ENCODE results near the gene MLF1. TPM values are rescaled to one million over a fixed set of nuclear protein-coding genes. Genes with fewer than 3 reads are reported as not detected.

Gene MLF1
- polyA plus RNA-seq, 3 donors = 0.17 to 0.43 (median 0.41) TPM

DNA sequence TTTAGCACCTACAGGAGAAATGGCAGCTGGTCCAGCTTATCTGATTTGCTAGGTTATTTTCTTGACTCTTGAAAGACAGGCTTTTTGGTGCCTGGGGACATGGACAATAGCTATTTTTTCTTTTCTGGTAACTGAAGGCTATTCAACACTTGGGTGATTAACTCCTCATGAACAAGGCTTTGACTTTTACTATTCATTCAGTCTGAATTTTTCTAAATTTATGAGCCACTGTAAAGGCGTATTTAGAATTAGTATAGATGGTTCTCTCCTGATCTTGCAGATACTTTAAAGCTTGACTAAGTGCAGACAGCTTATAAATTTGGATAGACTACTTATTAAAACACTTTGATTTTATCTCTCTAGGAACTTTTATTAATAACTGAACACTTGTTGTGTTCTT lies 54.9 kb downstream of the MLF1 start:
- no peaks in the 10 kb centered on the region for H3K79me2 ChIP-seq (ENCODE audit: insufficient read depth, low read length)
- no peak overlapping the region for H3K4me3 ChIP-seq (replicated peaks in 1 of 3; ENCODE audit: low read depth in 2 of 3, low read length in 3 of 3)
- no peak overlapping the region for H3K27ac ChIP-seq (ENCODE audit: low read depth in 1 of 2, low read length in 2 of 2)
- H3K4me1 ChIP-seq (ENCODE audit: control insufficient read depth in 1 of 2, insufficient read depth in 2 of 2, low read length in 2 of 2) = no peaks in the 10 kb centered on the region
- H2AFZ ChIP-seq (ENCODE audit: insufficient read depth, low read depth, low read length, poor library complexity, severe bottlenecking) = no peak overlapping the region
- Mint-ChIP-seq H3K27ac (no peak overlapping the region), H3K4me3 (no peak overlapping the region), H3K9me3 (peaks cover 7 to 24% (median 13%) of the 10 kb centered on the region in 7 donors), H3K4me1 (no peaks in the 10 kb centered on the region), H3K27me3 (ENCODE audit: low read depth in 3 of 3) (peaks cover 0 to 3% (median 2%) of the 10 kb centered on the region in 3 donors), H3K36me3 (no peaks in the 10 kb centered on the region)
- no CpG with 5 or more reads among the region's 1 CpG for WGBS (ENCODE audit: insufficient coverage)
- H3K9me3 ChIP-seq (replicated peaks in 1 of 2; ENCODE audit: control insufficient read depth in 1 of 2, insufficient read depth in 1 of 2, low read length in 2 of 2) = peaks cover 8 to 9% of the 10 kb centered on the region in 2 donors
- DNase-seq = no peak
- no peaks in the 10 kb centered on the region for H3K36me3 ChIP-seq (replicated peaks in 1 of 2; ENCODE audit: control insufficient read depth in 1 of 2, insufficient read depth in 2 of 2, low read length in 2 of 2)
- TF ChIP-seq, protein P1, sequence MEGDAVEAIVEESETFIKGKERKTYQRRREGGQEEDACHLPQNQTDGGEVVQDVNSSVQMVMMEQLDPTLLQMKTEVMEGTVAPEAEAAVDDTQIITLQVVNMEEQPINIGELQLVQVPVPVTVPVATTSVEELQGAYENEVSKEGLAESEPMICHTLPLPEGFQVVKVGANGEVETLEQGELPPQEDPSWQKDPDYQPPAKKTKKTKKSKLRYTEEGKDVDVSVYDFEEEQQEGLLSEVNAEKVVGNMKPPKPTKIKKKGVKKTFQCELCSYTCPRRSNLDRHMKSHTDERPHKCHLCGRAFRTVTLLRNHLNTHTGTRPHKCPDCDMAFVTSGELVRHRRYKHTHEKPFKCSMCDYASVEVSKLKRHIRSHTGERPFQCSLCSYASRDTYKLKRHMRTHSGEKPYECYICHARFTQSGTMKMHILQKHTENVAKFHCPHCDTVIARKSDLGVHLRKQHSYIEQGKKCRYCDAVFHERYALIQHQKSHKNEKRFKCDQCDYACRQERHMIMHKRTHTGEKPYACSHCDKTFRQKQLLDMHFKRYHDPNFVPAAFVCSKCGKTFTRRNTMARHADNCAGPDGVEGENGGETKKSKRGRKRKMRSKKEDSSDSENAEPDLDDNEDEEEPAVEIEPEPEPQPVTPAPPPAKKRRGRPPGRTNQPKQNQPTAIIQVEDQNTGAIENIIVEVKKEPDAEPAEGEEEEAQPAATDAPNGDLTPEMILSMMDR (IDR thresholded peaks at IDR 0.05) = no peak
- no peaks in the 10 kb centered on the region for H3K27me3 ChIP-seq (ENCODE audit: control insufficient read depth in 2 of 2, insufficient read depth in 2 of 2, low read length in 2 of 2)
- H4K20me1 ChIP-seq (ENCODE audit: insufficient read depth, low read length) = no peaks in the 10 kb centered on the region
- no peak overlapping the region for H3K4me2 ChIP-seq (replicated peaks; ENCODE audit: extremely low read depth, low read length, poor library complexity, severe bottlenecking)
- intact Hi-C loops (cut with micrococcal nuclease) = no loop called here
- H3K9ac ChIP-seq (ENCODE audit: insufficient read depth, low read length, poor library complexity, severe bottlenecking) = no peak overlapping the region

DNA sequence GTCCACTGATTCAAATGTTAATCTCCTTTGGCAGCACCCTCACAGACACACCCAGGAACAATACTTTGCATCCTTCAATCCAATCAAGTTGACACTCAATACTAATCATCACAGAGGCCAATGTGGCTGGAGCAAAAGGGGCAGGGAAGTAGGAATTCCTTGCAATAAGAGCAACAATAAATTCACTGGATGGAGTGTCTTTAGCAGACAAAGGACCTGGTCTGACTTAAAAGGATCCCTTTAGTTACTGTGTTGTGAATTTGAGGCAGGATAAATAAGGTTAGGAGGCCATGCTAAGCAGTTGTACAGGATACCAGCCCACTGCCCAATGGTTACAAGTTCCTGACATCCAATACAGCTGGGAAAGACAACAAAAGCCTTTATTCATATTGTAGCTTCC lies 61.0 kb downstream of the MLF1 start:
- Histone ChIP-seq H3K27ac (ENCODE audit: low read depth in 1 of 2, low read length in 2 of 2) (no peak overlapping the region), H3K4me1 (ENCODE audit: control insufficient read depth in 1 of 2, insufficient read depth in 2 of 2, low read length in 2 of 2) (no peaks in the 10 kb centered on the region), H3K27me3 (ENCODE audit: control insufficient read depth in 2 of 2, insufficient read depth in 2 of 2, low read length in 2 of 2) (no peaks in the 10 kb centered on the region), H3K36me3 (replicated peaks in 1 of 2; ENCODE audit: control insufficient read depth in 1 of 2, insufficient read depth in 2 of 2, low read length in 2 of 2) (no peaks in the 10 kb centered on the region), H4K20me1 (ENCODE audit: insufficient read depth, low read length) (no peaks in the 10 kb centered on the region), H3K79me2 (ENCODE audit: insufficient read depth, low read length) (no peaks in the 10 kb centered on the region), H2AFZ (ENCODE audit: insufficient read depth, low read depth, low read length, poor library complexity, severe bottlenecking) (no peak overlapping the region), H3K4me3 (replicated peaks in 1 of 3; ENCODE audit: low read depth in 2 of 3, low read length in 3 of 3) (no peak overlapping the region), H3K9me3 (replicated peaks in 1 of 2; ENCODE audit: control insufficient read depth in 1 of 2, insufficient read depth in 1 of 2, low read length in 2 of 2) (no peaks in the 10 kb centered on the region), H3K9ac (ENCODE audit: insufficient read depth, low read length, poor library complexity, severe bottlenecking) (no peak overlapping the region), H3K4me2 (replicated peaks; ENCODE audit: extremely low read depth, low read length, poor library complexity, severe bottlenecking) (no peak overlapping the region)
- intact Hi-C loops (cut with micrococcal nuclease) = no loop called here
- TF ChIP-seq, protein P1 (IDR thresholded peaks at IDR 0.05) = no peak
- no peak for DNase-seq
- H3K27ac Mint-ChIP-seq = no peak overlapping the region
- H3K27me3 Mint-ChIP-seq (ENCODE audit: low read depth in 3 of 3) = peaks cover 0 to 10% (median 0%) of the 10 kb centered on the region in 3 donors
- peaks cover 4 to 14% (median 10%) of the 10 kb centered on the region in 7 donors for H3K9me3 Mint-ChIP-seq
- H3K4me1 Mint-ChIP-seq = no peaks in the 10 kb centered on the region
- H3K4me3 Mint-ChIP-seq = no peak overlapping the region
- H3K36me3 Mint-ChIP-seq = no peaks in the 10 kb centered on the region

All from CD14-positive monocyte (primary cell).